NCI-H226 (cell line): ENCODE measurements around the gene ZFP36L1.

ENCODE experiments used
- DNase-seq: peaks from one replicate; pipeline ENCODE4 v3.0.0-alpha.2; 2015

Gene ZFP36L1

GRCh38 chr14:68759937-68760336 lies 32.9 kb downstream of the ZFP36L1 start:
- DNase-seq: no peak

- DNase-seq: no peak
These were observed 33.8 kb downstream of the ZFP36L1 start for GRCh38 chr14:68759017-68759560.

- no peak for DNase-seq
These were observed 34.6 kb downstream of the ZFP36L1 start for GRCh38 chr14:68758301-68758700.

GRCh38 chr14:68757618-68758081 lies 35.2 kb downstream of the ZFP36L1 start:
- no peak for DNase-seq

- DNase-seq: no peak
These were observed 36.1 kb downstream of the ZFP36L1 start for GRCh38 chr14:68756734-68757133.

GRCh38 chr14:68756000-68756481 lies 36.8 kb downstream of the ZFP36L1 start:
- DNase-seq: no peak

GRCh38 chr14:68755016-68755353 lies 37.9 kb downstream of the ZFP36L1 start:
- DNase-seq: no peak

GRCh38 chr14:68753690-68754089 lies 39.2 kb downstream of the ZFP36L1 start:
- no peak for DNase-seq

GRCh38 chr14:68752271-68753006 lies 40.4 kb downstream of the ZFP36L1 start:
- no peak for DNase-seq

- no peak for DNase-seq
These were observed 43.1 kb downstream of the ZFP36L1 start for GRCh38 chr14:68749487-68750475.

GRCh38 chr14:68748691-68749090 lies 44.2 kb downstream of the ZFP36L1 start:
- no peak for DNase-seq

GRCh38 chr14:68748260-68748659 lies 44.6 kb downstream of the ZFP36L1 start:
- DNase-seq: no peak

- no peak for DNase-seq
These were observed 45.5 kb downstream of the ZFP36L1 start for GRCh38 chr14:68747393-68747792.

GRCh38 chr14:68744613-68745012 lies 48.3 kb downstream of the ZFP36L1 start:
- DNase-seq: no peak

GRCh38 chr14:68741839-68742470 lies 50.9 kb downstream of the ZFP36L1 start:
- no peak for DNase-seq

GRCh38 chr14:68741477-68741791 lies 51.4 kb downstream of the ZFP36L1 start:
- no peak for DNase-seq

GRCh38 chr14:68740788-68741476 lies 51.9 kb downstream of the ZFP36L1 start:
- DNase-seq: no peak

GRCh38 chr14:68739701-68740100 lies 53.2 kb downstream of the ZFP36L1 start:
- no peak for DNase-seq

- DNase-seq: no peak
These were observed 54.3 kb downstream of the ZFP36L1 start for GRCh38 chr14:68738559-68738958.
